Hematopoietic multipotent progenitor cell treated with erythropoietin and hydrocortisone succinate and interleukin-3 and kit ligand, for 6 days (in vitro differentiated cells): ENCODE results near the gene CDK9.

Experiments used
- DNase-seq: peaks from one replicate; pipeline ENCODE4 v3.0.0-alpha.2; 2015

CDK9 gene

GRCh38 chr9:127806871-127807270 is 21.0 kb downstream of the CDK9 start:
- DNase-seq: no peak

GRCh38 chr9:127808347-127809001 is 22.6 kb downstream of the CDK9 start:
- no peak for DNase-seq

GRCh38 chr9:127809002-127809539 is 23.2 kb downstream of the CDK9 start:
- peak; percentile 54 for DNase-seq

- peak; percentile 79 for DNase-seq
Measured at GRCh38 chr9:127809540-127810377, 23.9 kb downstream of the CDK9 start.

- no peak for DNase-seq
Measured at GRCh38 chr9:127810378-127811187, 24.7 kb downstream of the CDK9 start.

- no peak for DNase-seq
Measured at GRCh38 chr9:127812011-127812410, 26.2 kb downstream of the CDK9 start.

- DNase-seq: no peak
Measured at GRCh38 chr9:127812936-127813675, 27.3 kb downstream of the CDK9 start.

- peak; percentile 64 for DNase-seq
Measured at GRCh38 chr9:127813686-127814226, 27.9 kb downstream of the CDK9 start.

GRCh38 chr9:127814619-127815511 is 29.0 kb downstream of the CDK9 start:
- DNase-seq: no peak

- DNase-seq: no peak
Measured at GRCh38 chr9:127815512-127816361, 29.9 kb downstream of the CDK9 start.

GRCh38 chr9:127816362-127816725 is 30.5 kb downstream of the CDK9 start:
- no peak for DNase-seq

GRCh38 chr9:127816728-127817127 is 30.9 kb downstream of the CDK9 start:
- no peak for DNase-seq

- DNase-seq: no peak
Measured at GRCh38 chr9:127817881-127818434, 32.1 kb downstream of the CDK9 start.

GRCh38 chr9:127818574-127818973 is 32.7 kb downstream of the CDK9 start:
- DNase-seq: no peak

GRCh38 chr9:127822108-127822507 is 36.3 kb downstream of the CDK9 start:
- DNase-seq: no peak

- DNase-seq: no peak
Measured at GRCh38 chr9:127825319-127826051, 39.7 kb downstream of the CDK9 start.

GRCh38 chr9:127826253-127826913 is 40.5 kb downstream of the CDK9 start:
- no peak for DNase-seq

GRCh38 chr9:127828262-127829031 is 42.6 kb downstream of the CDK9 start:
- peak; percentile 70 for DNase-seq
